A549 (cell line): ENCODE data around the gene PCBP3.

Source experiments
- EP300 ChIP-seq, 2 experiments: fragments of >200 bp; sonication (Bioruptor Twin); formaldehyde crosslinking; IDR thresholded peaks; 2 replicates in 1 of 2; 3 replicates in 1 of 2; pipeline ENCODE4 v1.6.1; 2016 to 2017
- HOXB13 ChIP-seq: fragments of 250-450 bp; sonication (Bioruptor Pico); IDR thresholded peaks from 2 replicates; pipeline ENCODE4 v1.5.0; 2020; ENCODE audit warnings: low read depth, mild to moderate bottlenecking, moderate library complexity
- JUN ChIP-seq, 2 experiments: fragments of >200 bp; sonication (Bioruptor Twin); formaldehyde crosslinking; IDR thresholded peaks; 2 replicates in 1 of 2; 3 replicates in 1 of 2; pipeline ENCODE4 v1.6.1; 2016 to 2017
- NFE2L2 ChIP-seq: fragments of 150-350 bp; conservative IDR thresholded peaks from 2 replicates; pipeline ENCODE4 v1.6.1; 2014; ENCODE audit warnings: low read length
- PHF8 ChIP-seq: fragments of 200-600 bp; sonication (generic); IDR thresholded peaks from 2 replicates; pipeline ENCODE4 v1.6.1; 2016; ENCODE audit warnings: low read depth, mild to moderate bottlenecking, antibody characterized with exemption, moderate library complexity, borderline replicate concordance
- POLR2A ChIP-seq: IDR thresholded peaks from 2 replicates; pipeline ENCODE4 v1.6.1; 2012; ENCODE audit warnings: mild to moderate bottlenecking, low read length
- POLR2AphosphoS2 ChIP-seq: conservative IDR thresholded peaks from 2 replicates; pipeline ENCODE4 v1.6.1; 2012; ENCODE audit warnings: low read length, improper control_type of control experiment, inconsistent platforms
- RAD21 ChIP-seq, 2 experiments: fragments of >200 bp in 1 of 2; sonication (Bioruptor Twin) in 1 of 2; formaldehyde crosslinking in 1 of 2; IDR thresholded peaks in 1 of 2; conservative IDR thresholded peaks in 1 of 2; 2 replicates in 1 of 2; 3 replicates in 1 of 2; pipeline ENCODE4 v1.6.1; 2012 to 2018; ENCODE audit warnings: inconsistent platforms in 1 of 2
- RCOR1 ChIP-seq: fragments of 150-350 bp; IDR thresholded peaks from 2 replicates; pipeline ENCODE4 v1.6.1; 2014; ENCODE audit warnings: antibody characterized with exemption, low read length, low read depth
- ZC3H11A ChIP-seq: fragments of 450-650 bp; IDR thresholded peaks from 2 replicates; pipeline ENCODE4 v1.6.1; 2014; ENCODE audit warnings: antibody characterized with exemption, mild to moderate bottlenecking
- TF ChIP-seq, protein P1 (sequence below): fragments of >200 bp; sonication (Bioruptor Twin); formaldehyde crosslinking; IDR thresholded peaks from 3 replicates; pipeline ENCODE4 v1.6.1; 2016
- TF ChIP-seq, protein P2 (sequence below): fragments of >200 bp; sonication (Bioruptor Twin); formaldehyde crosslinking; IDR thresholded peaks from 3 replicates; pipeline ENCODE4 v1.5.1; 2016
- TF ChIP-seq, protein P3 (sequence below): fragments of 200-600 bp; sonication (generic); IDR thresholded peaks from 2 replicates; pipeline ENCODE4 v1.6.1; 2016; ENCODE audit warnings: antibody characterized with exemption, mild to moderate bottlenecking, moderate library complexity

DNA sequence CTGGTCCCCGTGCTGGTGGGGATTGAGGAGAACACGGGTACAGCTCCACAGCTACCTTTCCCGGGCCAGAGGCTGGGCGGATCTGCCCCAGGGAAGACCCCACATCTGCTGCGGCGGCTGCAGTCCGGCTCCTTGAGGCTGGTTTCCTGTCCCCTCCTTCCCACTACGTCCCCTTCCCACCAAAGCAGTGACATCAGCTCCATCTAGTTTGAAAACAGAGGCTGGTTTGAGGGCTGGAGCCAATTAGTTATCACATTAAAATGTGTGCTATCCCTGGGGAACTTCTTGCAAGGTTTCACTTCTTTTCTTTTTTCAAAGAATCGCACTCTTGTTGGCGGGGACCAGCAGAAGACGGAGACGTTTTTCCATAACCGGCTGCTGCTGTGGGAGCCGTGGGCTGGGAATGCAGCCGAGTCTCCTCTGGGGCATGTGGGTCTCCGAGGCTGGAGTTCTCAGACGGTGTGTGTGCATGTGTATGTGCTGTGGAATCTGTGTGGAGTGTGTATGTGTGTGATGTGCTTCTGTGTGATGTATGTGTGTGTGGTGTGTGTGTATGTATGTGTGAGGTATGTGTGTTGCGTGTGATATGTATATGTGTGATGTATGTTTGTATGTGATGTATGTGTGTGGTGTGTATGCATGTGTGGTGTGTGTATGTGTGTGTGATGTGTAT, 8.9 kb upstream of the PCBP3 start:
- TF ChIP-seq, protein P1, sequence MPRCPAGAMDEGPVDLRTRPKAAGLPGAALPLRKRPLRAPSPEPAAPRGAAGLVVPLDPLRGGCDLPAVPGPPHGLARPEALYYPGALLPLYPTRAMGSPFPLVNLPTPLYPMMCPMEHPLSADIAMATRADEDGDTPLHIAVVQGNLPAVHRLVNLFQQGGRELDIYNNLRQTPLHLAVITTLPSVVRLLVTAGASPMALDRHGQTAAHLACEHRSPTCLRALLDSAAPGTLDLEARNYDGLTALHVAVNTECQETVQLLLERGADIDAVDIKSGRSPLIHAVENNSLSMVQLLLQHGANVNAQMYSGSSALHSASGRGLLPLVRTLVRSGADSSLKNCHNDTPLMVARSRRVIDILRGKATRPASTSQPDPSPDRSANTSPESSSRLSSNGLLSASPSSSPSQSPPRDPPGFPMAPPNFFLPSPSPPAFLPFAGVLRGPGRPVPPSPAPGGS: no peak
- TF ChIP-seq POLR2A: no peak
- no peak for TF ChIP-seq HOXB13
- TF ChIP-seq RAD21 (conservative IDR thresholded peaks at IDR 0.05 in 1 of 2, IDR thresholded peaks at IDR 0.05 in 1 of 2): no peak
- TF ChIP-seq JUN (IDR thresholded peaks at IDR 0.05): no peak
- TF ChIP-seq, protein P2, sequence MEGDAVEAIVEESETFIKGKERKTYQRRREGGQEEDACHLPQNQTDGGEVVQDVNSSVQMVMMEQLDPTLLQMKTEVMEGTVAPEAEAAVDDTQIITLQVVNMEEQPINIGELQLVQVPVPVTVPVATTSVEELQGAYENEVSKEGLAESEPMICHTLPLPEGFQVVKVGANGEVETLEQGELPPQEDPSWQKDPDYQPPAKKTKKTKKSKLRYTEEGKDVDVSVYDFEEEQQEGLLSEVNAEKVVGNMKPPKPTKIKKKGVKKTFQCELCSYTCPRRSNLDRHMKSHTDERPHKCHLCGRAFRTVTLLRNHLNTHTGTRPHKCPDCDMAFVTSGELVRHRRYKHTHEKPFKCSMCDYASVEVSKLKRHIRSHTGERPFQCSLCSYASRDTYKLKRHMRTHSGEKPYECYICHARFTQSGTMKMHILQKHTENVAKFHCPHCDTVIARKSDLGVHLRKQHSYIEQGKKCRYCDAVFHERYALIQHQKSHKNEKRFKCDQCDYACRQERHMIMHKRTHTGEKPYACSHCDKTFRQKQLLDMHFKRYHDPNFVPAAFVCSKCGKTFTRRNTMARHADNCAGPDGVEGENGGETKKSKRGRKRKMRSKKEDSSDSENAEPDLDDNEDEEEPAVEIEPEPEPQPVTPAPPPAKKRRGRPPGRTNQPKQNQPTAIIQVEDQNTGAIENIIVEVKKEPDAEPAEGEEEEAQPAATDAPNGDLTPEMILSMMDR: no peak
- TF ChIP-seq, protein P3, sequence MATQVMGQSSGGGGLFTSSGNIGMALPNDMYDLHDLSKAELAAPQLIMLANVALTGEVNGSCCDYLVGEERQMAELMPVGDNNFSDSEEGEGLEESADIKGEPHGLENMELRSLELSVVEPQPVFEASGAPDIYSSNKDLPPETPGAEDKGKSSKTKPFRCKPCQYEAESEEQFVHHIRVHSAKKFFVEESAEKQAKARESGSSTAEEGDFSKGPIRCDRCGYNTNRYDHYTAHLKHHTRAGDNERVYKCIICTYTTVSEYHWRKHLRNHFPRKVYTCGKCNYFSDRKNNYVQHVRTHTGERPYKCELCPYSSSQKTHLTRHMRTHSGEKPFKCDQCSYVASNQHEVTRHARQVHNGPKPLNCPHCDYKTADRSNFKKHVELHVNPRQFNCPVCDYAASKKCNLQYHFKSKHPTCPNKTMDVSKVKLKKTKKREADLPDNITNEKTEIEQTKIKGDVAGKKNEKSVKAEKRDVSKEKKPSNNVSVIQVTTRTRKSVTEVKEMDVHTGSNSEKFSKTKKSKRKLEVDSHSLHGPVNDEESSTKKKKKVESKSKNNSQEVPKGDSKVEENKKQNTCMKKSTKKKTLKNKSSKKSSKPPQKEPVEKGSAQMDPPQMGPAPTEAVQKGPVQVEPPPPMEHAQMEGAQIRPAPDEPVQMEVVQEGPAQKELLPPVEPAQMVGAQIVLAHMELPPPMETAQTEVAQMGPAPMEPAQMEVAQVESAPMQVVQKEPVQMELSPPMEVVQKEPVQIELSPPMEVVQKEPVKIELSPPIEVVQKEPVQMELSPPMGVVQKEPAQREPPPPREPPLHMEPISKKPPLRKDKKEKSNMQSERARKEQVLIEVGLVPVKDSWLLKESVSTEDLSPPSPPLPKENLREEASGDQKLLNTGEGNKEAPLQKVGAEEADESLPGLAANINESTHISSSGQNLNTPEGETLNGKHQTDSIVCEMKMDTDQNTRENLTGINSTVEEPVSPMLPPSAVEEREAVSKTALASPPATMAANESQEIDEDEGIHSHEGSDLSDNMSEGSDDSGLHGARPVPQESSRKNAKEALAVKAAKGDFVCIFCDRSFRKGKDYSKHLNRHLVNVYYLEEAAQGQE: no peak
- TF ChIP-seq EP300 (IDR thresholded peaks at IDR 0.05): no peak
- TF ChIP-seq NFE2L2: no peak
- TF ChIP-seq POLR2AphosphoS2: no peak
- TF ChIP-seq RCOR1: no peak
- TF ChIP-seq PHF8: no peak
- no peak for TF ChIP-seq ZC3H11A
